ENCODE data around the gene MYH11. TPM values are rescaled to one million over a fixed set of nuclear protein-coding genes. Genes with fewer than 3 reads are reported as not detected.
"Not testable (repeated sequence)": the region's sequence is repeated elsewhere in the genome, so short reads cannot be mapped to it uniquely, and the experiment has no call there.

Gene MYH11
- polyA plus RNA-seq, 1 donor (not counting 4 experiments of a cell fraction or from before 2014, with no cell fraction given), result not detected

DNA sequence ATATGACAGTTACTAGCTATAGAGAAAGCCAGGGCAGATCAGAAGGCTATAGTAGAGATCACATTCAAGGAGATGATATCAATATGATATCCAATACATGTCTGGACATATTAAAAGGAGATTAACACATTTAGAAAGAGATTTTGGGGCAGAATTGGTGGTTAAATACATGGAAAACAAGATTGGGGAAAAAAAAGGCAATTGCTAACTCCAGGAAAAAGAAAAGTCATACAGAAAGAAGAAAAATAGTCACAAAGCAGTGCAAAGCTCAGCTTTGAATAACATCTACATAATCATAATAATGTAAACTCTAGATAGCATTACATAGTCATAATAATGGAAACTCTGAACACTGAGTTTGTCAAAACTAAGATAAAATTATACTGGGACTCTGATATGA lies 40.6 kb downstream of the MYH11 start:
- H3K4me2 ChIP-seq (ENCODE audit: control insufficient read depth, extremely low read depth, insufficient read depth, low read depth, low read length), result no peak overlapping the region
- no peak for FAIRE-seq
- H3K4me3 ChIP-seq (ENCODE audit: control insufficient read depth in 2 of 3, extremely low read depth in 1 of 3, insufficient read depth in 2 of 3, low read depth in 1 of 3, low read length in 3 of 3), result no peak overlapping the region
- H3K9me1 ChIP-seq (ENCODE audit: control insufficient read depth, extremely low read depth, insufficient read depth, low read length), result no peaks in the 10 kb centered on the region
- peaks cover 9% of the 10 kb centered on the region for H3K27me3 ChIP-seq (ENCODE audit: control insufficient read depth, extremely low read depth, insufficient read depth, low read length)
- no peaks in the 10 kb centered on the region for H3K4me1 ChIP-seq (ENCODE audit: control insufficient read depth, extremely low read depth, insufficient read depth, low read length)
- H3K9me3 ChIP-seq (ENCODE audit: control insufficient read depth, low read depth, low read length), result peaks cover 2% of the 10 kb centered on the region
- H3K27ac ChIP-seq (ENCODE audit: control insufficient read depth, insufficient read depth, low read length), result no peak overlapping the region
- H3K36me3 ChIP-seq (ENCODE audit: control insufficient read depth in 2 of 2, extremely low read depth in 1 of 2, insufficient read depth in 2 of 2, low read length in 2 of 2), result no peaks in the 10 kb centered on the region
- TF ChIP-seq CTCF (optimal IDR thresholded peaks at IDR 0.05 in 1 of 3, IDR thresholded peaks at IDR 0.05 in 1 of 3, conservative IDR thresholded peaks at IDR 0.05 in 1 of 3; ENCODE audit: extremely low read depth in 1 of 3, insufficient read depth in 2 of 3, low read length in 3 of 3), result no peak
- no peak for TF ChIP-seq EZH2 (IDR thresholded peaks at IDR 0.05; ENCODE audit: low read length)
- no peak overlapping the region for H3K9ac ChIP-seq (ENCODE audit: control insufficient read depth, extremely low read depth, insufficient read depth, low read length)
- no peaks in the 10 kb centered on the region for H3K79me2 ChIP-seq (ENCODE audit: control insufficient read depth, insufficient read depth, low read length)
- no peak for DNase-seq (ENCODE audit: low read depth, low spot score)
- dilution Hi-C loops (cut with MboI; ENCODE audit: extremely low pct_ligation_motif_present, low sequenced_read_pairs), result no loop called here
- H4K20me1 ChIP-seq (ENCODE audit: control insufficient read depth, extremely low read depth, insufficient read depth, low read length), result no peaks in the 10 kb centered on the region
- no peak overlapping the region for H2AFZ ChIP-seq (ENCODE audit: control insufficient read depth, low read length)

DNA sequence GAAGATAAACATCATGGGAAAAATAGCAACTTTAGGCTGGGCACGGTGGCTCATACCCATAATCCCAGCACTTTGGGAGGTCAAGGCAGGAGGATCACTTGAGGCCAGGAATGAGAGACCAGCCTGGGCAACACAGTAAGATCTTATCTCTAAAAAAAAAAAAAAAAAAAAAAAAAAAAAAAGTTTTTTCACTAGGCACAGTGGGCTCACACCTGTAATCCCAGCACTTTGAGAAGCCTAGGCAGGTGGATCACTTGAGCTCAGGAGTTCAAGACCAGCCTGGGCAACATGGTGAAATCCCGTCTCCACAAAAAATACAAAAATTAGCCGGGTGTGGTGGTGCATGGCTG lies 44.5 kb downstream of the MYH11 start:
- H3K4me3 ChIP-seq (ENCODE audit: control insufficient read depth in 2 of 3, extremely low read depth in 1 of 3, insufficient read depth in 2 of 3, low read depth in 1 of 3, low read length in 3 of 3); H3K4me1 ChIP-seq (ENCODE audit: control insufficient read depth, extremely low read depth, insufficient read depth, low read length); H3K27ac ChIP-seq (ENCODE audit: control insufficient read depth, insufficient read depth, low read length); H3K9ac ChIP-seq (ENCODE audit: control insufficient read depth, extremely low read depth, insufficient read depth, low read length); H2AFZ ChIP-seq (ENCODE audit: control insufficient read depth, low read length); H3K9me1 ChIP-seq (ENCODE audit: control insufficient read depth, extremely low read depth, insufficient read depth, low read length); H3K36me3 ChIP-seq (ENCODE audit: control insufficient read depth in 2 of 2, extremely low read depth in 1 of 2, insufficient read depth in 2 of 2, low read length in 2 of 2); H3K4me2 ChIP-seq (ENCODE audit: control insufficient read depth, extremely low read depth, insufficient read depth, low read depth, low read length); dilution Hi-C loops (cut with MboI; ENCODE audit: extremely low pct_ligation_motif_present, low sequenced_read_pairs); H3K9me3 ChIP-seq (ENCODE audit: control insufficient read depth, low read depth, low read length); DNase-seq (ENCODE audit: low read depth, low spot score); FAIRE-seq; H4K20me1 ChIP-seq (ENCODE audit: control insufficient read depth, extremely low read depth, insufficient read depth, low read length); H3K79me2 ChIP-seq (ENCODE audit: control insufficient read depth, insufficient read depth, low read length): not testable (repeated sequence)
- H3K27me3 ChIP-seq (ENCODE audit: control insufficient read depth, extremely low read depth, insufficient read depth, low read length), result peaks cover 17% of the 10 kb centered on the region
